Measurements from ENCODE around the gene SSH3. TPM values are rescaled to one million over a fixed set of nuclear protein-coding genes. Genes with fewer than 3 reads are reported as not detected.

Gene SSH3
- total RNA-seq, 2 donors from 2014 or later: 16.2 to 30.6 TPM

- Histone ChIP-seq H3K4me1 (peaks cover 25% of the 10 kb centered on the region), H3K9me3 (no peaks in the 10 kb centered on the region), H3K36me3 (replicated peaks in 1 of 2; ENCODE audit: insufficient read depth in 1 of 2, low read depth in 2 of 2) (no peaks in the 10 kb centered on the region), H3K27me3 (no peaks in the 10 kb centered on the region), H3K27ac (no peak overlapping the region), H3K4me3 (no peak overlapping the region)
- intact Hi-C loops (cut with DNase I): loop anchor here (5.0 kb wide), 1 partner anchor 125 kb away; no protein-coding TSS in a partner anchor
- TF ChIP-seq CTCF (IDR thresholded peaks at IDR 0.05) (no peak), POLR2A (IDR thresholded peaks at IDR 0.05) (no peak)
- WGBS, 2 donors: 48 to 50% methylated on average over 15 to 18 of the region's 18 CpGs
- DNase-seq (peak in 1 of 4 donors; percentile 15), ATAC-seq (no peak)
Observed at GRCh38 chr11:67261946-67262681, 41.2 kb upstream of the SSH3 start.

GRCh38 chr11:67262731-67263675, 40.3 kb upstream of the SSH3 start:
- Histone ChIP-seq H3K27ac (peak overlapping the region in 3 of 4 donors; percentile 13 to 57 (median 46)), H3K27me3 (no peaks in the 10 kb centered on the region), H3K4me1 (peaks cover 33% of the 10 kb centered on the region), H3K36me3 (replicated peaks in 1 of 2; ENCODE audit: insufficient read depth in 1 of 2, low read depth in 2 of 2) (no peaks in the 10 kb centered on the region), H3K4me3 (no peak overlapping the region), H3K9me3 (no peaks in the 10 kb centered on the region)
- ATAC-seq (peak; percentile 54), DNase-seq (peak; percentile 85 to 88 (median 86))
- intact Hi-C loops (cut with DNase I): loop anchor here (5.0 kb wide), 1 partner anchor 124 kb away; no protein-coding TSS in a partner anchor
- TF ChIP-seq POLR2A (IDR thresholded peaks at IDR 0.05) (peak in 1 of 3 donors; percentile 29), CTCF (IDR thresholded peaks at IDR 0.05) (peak; percentile 76 to 92 (median 88))
- WGBS, 2 donors: 36 to 52% methylated on average over 21 to 22 of the region's 22 CpGs

- WGBS, 2 donors: 89 to 93% methylated on average over 5 of the region's 5 CpGs
- Histone ChIP-seq H3K36me3 (replicated peaks in 1 of 2; ENCODE audit: insufficient read depth in 1 of 2, low read depth in 2 of 2) (no peaks in the 10 kb centered on the region), H3K9me3 (no peaks in the 10 kb centered on the region), H3K4me3 (no peak overlapping the region), H3K27me3 (no peaks in the 10 kb centered on the region), H3K4me1 (peaks cover 46% of the 10 kb centered on the region), H3K27ac (no peak overlapping the region)
- TF ChIP-seq CTCF (IDR thresholded peaks at IDR 0.05): no peak
- no peak for TF ChIP-seq POLR2A (IDR thresholded peaks at IDR 0.05)
- intact Hi-C loops (cut with DNase I): loop anchor here (5.0 kb wide), 1 partner anchor 123 kb away; no protein-coding TSS in a partner anchor
- DNase-seq (no peak), ATAC-seq (no peak)
Observed at GRCh38 chr11:67264260-67264659, 39.1 kb upstream of the SSH3 start.

GRCh38 chr11:67264877-67265632, 38.3 kb upstream of the SSH3 start:
- intact Hi-C loops (cut with DNase I): loop anchor here (5.0 kb wide), 1 partner anchor 122 kb away; no protein-coding TSS in a partner anchor
- Histone ChIP-seq H3K27ac (no peak overlapping the region), H3K4me1 (peaks cover 53% of the 10 kb centered on the region), H3K27me3 (no peaks in the 10 kb centered on the region), H3K9me3 (no peaks in the 10 kb centered on the region), H3K4me3 (no peak overlapping the region), H3K36me3 (replicated peaks in 1 of 2; ENCODE audit: insufficient read depth in 1 of 2, low read depth in 2 of 2) (no peaks in the 10 kb centered on the region)
- 81 to 84% methylated on average over 5 to 7 of the region's 7 CpGs for WGBS, 2 donors
- no peak for ATAC-seq
- TF ChIP-seq POLR2A (IDR thresholded peaks at IDR 0.05) (no peak), CTCF (IDR thresholded peaks at IDR 0.05) (no peak)
- DNase-seq: peak in 1 of 4 donors; percentile 11
